ENCODE data around the gene MARCO. TPM values are rescaled to one million over a fixed set of nuclear protein-coding genes. Genes with fewer than 3 reads are reported as not detected.

The MARCO gene
- total RNA-seq, 4 donors from 2014 or later = 0.91 to 6.7 (median 1.6) TPM

DNA sequence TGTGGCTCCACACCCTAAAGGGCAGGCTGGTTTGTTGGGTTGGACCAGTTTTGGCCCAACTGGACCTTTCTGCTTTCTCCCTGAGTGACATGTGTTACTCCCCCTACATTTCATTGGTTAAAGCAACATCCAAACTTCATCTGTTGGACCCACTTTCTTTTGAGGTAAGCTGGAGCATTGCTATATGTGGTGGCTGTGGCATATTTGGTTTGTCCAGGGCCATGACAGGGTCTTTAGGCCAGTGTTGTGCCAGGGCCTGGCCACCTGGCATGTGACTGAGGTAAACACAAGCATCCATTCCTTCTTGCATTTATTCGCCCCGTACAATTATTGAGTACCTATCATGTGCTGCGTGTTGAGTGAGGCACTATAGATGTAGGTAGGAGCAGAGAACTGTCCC, 36.8 kb upstream of the MARCO start:
- intact Hi-C loops (cut with DNase I; ENCODE audit: low total_unique reads) = no loop called here
- WGBS, 2 donors = 96 to 98% methylated on average over 3 of the region's 3 CpGs
- DNase-seq (ENCODE audit: low spot score in 2 of 2) = no peak
- no peak overlapping the region for H3K4me3 ChIP-seq (ENCODE audit: low read depth, poor library complexity, severe bottlenecking)
- TF ChIP-seq POLR2A (IDR thresholded peaks at IDR 0.05) = no peak
- TF ChIP-seq, protein P1, sequence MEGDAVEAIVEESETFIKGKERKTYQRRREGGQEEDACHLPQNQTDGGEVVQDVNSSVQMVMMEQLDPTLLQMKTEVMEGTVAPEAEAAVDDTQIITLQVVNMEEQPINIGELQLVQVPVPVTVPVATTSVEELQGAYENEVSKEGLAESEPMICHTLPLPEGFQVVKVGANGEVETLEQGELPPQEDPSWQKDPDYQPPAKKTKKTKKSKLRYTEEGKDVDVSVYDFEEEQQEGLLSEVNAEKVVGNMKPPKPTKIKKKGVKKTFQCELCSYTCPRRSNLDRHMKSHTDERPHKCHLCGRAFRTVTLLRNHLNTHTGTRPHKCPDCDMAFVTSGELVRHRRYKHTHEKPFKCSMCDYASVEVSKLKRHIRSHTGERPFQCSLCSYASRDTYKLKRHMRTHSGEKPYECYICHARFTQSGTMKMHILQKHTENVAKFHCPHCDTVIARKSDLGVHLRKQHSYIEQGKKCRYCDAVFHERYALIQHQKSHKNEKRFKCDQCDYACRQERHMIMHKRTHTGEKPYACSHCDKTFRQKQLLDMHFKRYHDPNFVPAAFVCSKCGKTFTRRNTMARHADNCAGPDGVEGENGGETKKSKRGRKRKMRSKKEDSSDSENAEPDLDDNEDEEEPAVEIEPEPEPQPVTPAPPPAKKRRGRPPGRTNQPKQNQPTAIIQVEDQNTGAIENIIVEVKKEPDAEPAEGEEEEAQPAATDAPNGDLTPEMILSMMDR (IDR thresholded peaks at IDR 0.05) = no peak

GRCh38 chr2:118906186-118906585, 35.8 kb upstream of the MARCO start:
- no peak overlapping the region for H3K4me3 ChIP-seq (ENCODE audit: low read depth, poor library complexity, severe bottlenecking)
- intact Hi-C loops (cut with DNase I; ENCODE audit: low total_unique reads) = no loop called here
- no peak for TF ChIP-seq POLR2A (IDR thresholded peaks at IDR 0.05)
- TF ChIP-seq, protein P1 (IDR thresholded peaks at IDR 0.05) = no peak
- DNase-seq (ENCODE audit: low spot score in 2 of 2) = no peak
- 76 to 87% methylated on average over 4 of the region's 4 CpGs for WGBS, 2 donors

DNA sequence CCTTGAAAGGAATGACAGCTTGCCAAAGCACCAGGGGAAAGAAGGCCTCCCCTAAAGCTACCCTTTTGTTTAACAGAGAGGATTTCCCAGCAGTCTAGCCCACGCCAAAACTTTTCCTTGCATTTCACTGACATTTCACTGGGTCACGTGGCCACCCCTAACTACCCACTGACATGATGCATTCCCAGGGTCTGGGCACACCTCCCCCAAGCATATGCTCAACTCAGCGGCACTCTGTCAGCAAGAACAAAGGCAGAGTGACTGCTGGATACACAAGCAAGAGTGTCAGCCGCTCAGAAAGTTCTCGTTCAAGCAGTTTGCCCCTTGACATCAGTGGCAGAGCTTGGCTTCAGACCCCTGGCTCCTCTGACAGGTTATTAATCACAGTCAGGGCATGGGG, 34.2 kb upstream of the MARCO start:
- intact Hi-C loops (cut with DNase I; ENCODE audit: low total_unique reads) = no loop called here
- DNase-seq (ENCODE audit: low spot score in 2 of 2) = no peak
- 47 to 62% methylated on average over 5 of the region's 5 CpGs for WGBS, 2 donors
- TF ChIP-seq POLR2A (IDR thresholded peaks at IDR 0.05) = no peak
- TF ChIP-seq, protein P1 (IDR thresholded peaks at IDR 0.05) = no peak
- no peak overlapping the region for H3K4me3 ChIP-seq (ENCODE audit: low read depth, poor library complexity, severe bottlenecking)

- intact Hi-C loops (cut with DNase I; ENCODE audit: low total_unique reads) = no loop called here
- no peak for TF ChIP-seq POLR2A (IDR thresholded peaks at IDR 0.05)
- TF ChIP-seq, protein P1 (IDR thresholded peaks at IDR 0.05) = no peak
- WGBS, 2 donors = 67 to 79% methylated on average over 4 of the region's 4 CpGs
- DNase-seq (ENCODE audit: low spot score in 2 of 2) = no peak
- no peak overlapping the region for H3K4me3 ChIP-seq (ENCODE audit: low read depth, poor library complexity, severe bottlenecking)
Measured at GRCh38 chr2:118909191-118909590, 32.8 kb upstream of the MARCO start.

- intact Hi-C loops (cut with DNase I; ENCODE audit: low total_unique reads) = no loop called here
- H3K4me3 ChIP-seq (ENCODE audit: low read depth, poor library complexity, severe bottlenecking) = no peak overlapping the region
- no peak for TF ChIP-seq POLR2A (IDR thresholded peaks at IDR 0.05)
- TF ChIP-seq, protein P1 (IDR thresholded peaks at IDR 0.05) = no peak
- no peak for DNase-seq (ENCODE audit: low spot score in 2 of 2)
- 62 to 64% methylated on average over 5 of the region's 5 CpGs for WGBS, 2 donors
Measured at GRCh38 chr2:118911166-118911856, 30.7 kb upstream of the MARCO start.

DNA sequence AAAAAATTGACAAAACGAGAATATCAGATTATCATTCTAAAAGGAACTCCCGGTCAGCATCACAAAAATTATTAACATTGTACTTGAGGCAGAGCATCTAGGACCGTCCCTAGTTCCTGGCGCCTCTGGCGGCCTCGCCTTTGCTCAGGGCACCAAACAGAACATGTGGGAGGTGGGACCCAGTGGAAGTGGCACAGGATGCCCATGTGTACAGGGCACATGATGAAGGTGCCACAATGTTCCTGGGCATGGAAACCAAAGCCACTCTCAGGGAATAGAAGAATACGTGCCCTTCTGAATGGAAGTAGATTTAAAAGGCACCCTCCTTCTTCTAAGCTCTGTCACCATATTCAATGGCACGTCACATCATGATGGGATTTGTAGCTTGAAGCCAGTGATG, 30.1 kb upstream of the MARCO start:
- WGBS, 2 donors = 78 to 80% methylated on average over 8 of the region's 8 CpGs

More for the DNA sequence above, 30.1 kb upstream of the MARCO start:
- H3K4me3 ChIP-seq (ENCODE audit: low read depth, poor library complexity, severe bottlenecking) = no peak overlapping the region
- TF ChIP-seq POLR2A (IDR thresholded peaks at IDR 0.05) = no peak
- intact Hi-C loops (cut with DNase I; ENCODE audit: low total_unique reads) = no loop called here
- DNase-seq (ENCODE audit: low spot score in 2 of 2) = no peak

All from lower leg skin (tissue), 4 donors.